Right lobe of liver (tissue), 6 donors: ENCODE results near the gene ASB1. TPM values are rescaled to one million over a fixed set of nuclear protein-coding genes. Genes with fewer than 3 reads are reported as not detected.

Source experiments
- ATAC-seq, 4 donors: fragments of 200-7000 bp; cut with Tn5 transposase; one replicate each; pipeline ENCODE4 v1.9.1; 2020; ENCODE audit warnings: mild to moderate bottlenecking in 4 of 4, moderate library complexity in 4 of 4
- DNase-seq, 3 donors: peaks; one replicate each; pipeline ENCODE4 v3.0.0-alpha.2; 2020
- H3K27ac ChIP-seq, 3 donors: fragments of 200-600 bp; one replicate each; pipeline ENCODE4 v1.8.0; 2022
- H3K27me3 ChIP-seq, 2 donors: fragments of 200-600 bp; one replicate each; pipeline ENCODE4 v1.8.0; 2022
- H3K36me3 ChIP-seq, 4 donors: fragments of 200-600 bp; sonication (generic) in 1 of 4; one replicate each; pipeline versions ENCODE4 v1.5.1 to v1.8.0; 2017 to 2022; ENCODE audit warnings: control low read depth in 1 of 4
- H3K4me1 ChIP-seq, 4 donors: fragments of 200-600 bp; sonication (generic) in 1 of 4; one replicate each; pipeline versions ENCODE4 v1.5.1 to v1.8.0; 2017 to 2022; ENCODE audit warnings: control low read depth in 1 of 4
- H3K4me3 ChIP-seq, 3 donors: fragments of 200-600 bp; one replicate each; pipeline ENCODE4 v1.8.0; 2022
- H3K9me3 ChIP-seq, 4 donors: fragments of 200-600 bp; sonication (generic) in 1 of 4; one replicate each; pipeline versions ENCODE4 v1.5.1 to v1.8.0; 2017 to 2022; ENCODE audit warnings: control low read depth in 1 of 4
- CTCF ChIP-seq, 4 donors: fragments of 200-600 bp in 3 of 4; fragments of 450-650 bp in 1 of 4; IDR thresholded peaks; one replicate each; pipeline versions ENCODE4 v1.5.1 to v1.8.0; 2016 to 2022; ENCODE audit warnings: antibody characterized with exemption in 4 of 4, mild to moderate bottlenecking in 2 of 4
- POLR2A ChIP-seq: fragments of 450-650 bp; IDR thresholded peaks from one replicate; pipeline ENCODE4 v1.6.1; 2017; ENCODE audit warnings: antibody characterized with exemption, mild to moderate bottlenecking
- WGBS: methylation state at CpG from one replicate; pipeline ENCODE4 v1.1.6; 2018; ENCODE audit warnings: low coverage, low lambda C conversion rate; ENCODE audit not compliant: insufficient coverage; ENCODE audit errors: missing lambda C conversion rate; 5-methylcytosine and 5-hydroxymethylcytosine counted together
- intact Hi-C, 2 donors: fragments of 100-400 bp; cut with DNase I; formaldehyde crosslinking; loops; one replicate each; pipeline versions ENCODE4 v1.11.2 to v1.14.1; 2022
- total RNA-seq, 6 experiments: library from RNA; depleted of rRNA in 2 of 6; stranded (reverse); fragments of >200 nt in 2 of 6; fragmentation: NEBNext Ultra II Directional in 3 of 6; extraction: Animal tissue kit (Norgen Biotek cat#: 25700) in 3 of 6; gene quantifications; one replicate each; pipeline versions ENCODE4 v1.1.0 to v1.2.4, GENCODE V29; 2016 to 2023
- donor health status: DM: no; HTN: yes; CAD: no.
- donor health status: DM: no; HTN: no; CAD: no.
- donor health status: DM: no; HTN: no; CAD: no.
- donor health status: DM: no; HTN: yes; CAD: no.
- donor health status: DM: no; HTN: yes; CAD: no.

The ASB1 gene
- total RNA-seq, 6 experiments from 2014 or later: 6.3 to 18.2 (median 8.4) TPM

GRCh38 chr2:238476258-238476657, 49.5 kb downstream of the ASB1 start:
- Histone ChIP-seq H3K27ac (no peak overlapping the region), H3K4me3 (no peak overlapping the region), H3K9me3 (no peaks in the 10 kb centered on the region), H3K36me3 (no peaks in the 10 kb centered on the region), H3K4me1 (no peaks in the 10 kb centered on the region), H3K27me3 (no peaks in the 10 kb centered on the region)
- TF ChIP-seq POLR2A (no peak), CTCF (IDR thresholded peaks at IDR 0.05) (no peak)
- ATAC-seq (no peak), DNase-seq (no peak)
- intact Hi-C loops: no loop called here
- WGBS: 91% methylated on average over 5 of the region's 5 CpGs

- Histone ChIP-seq H3K27me3 (no peaks in the 10 kb centered on the region), H3K9me3 (no peaks in the 10 kb centered on the region), H3K4me3 (no peak overlapping the region), H3K27ac (no peak overlapping the region), H3K36me3 (no peaks in the 10 kb centered on the region), H3K4me1 (no peaks in the 10 kb centered on the region)
- intact Hi-C loops: no loop called here
- no peak for DNase-seq
- 85% methylated on average over 4 of the region's 4 CpGs for WGBS
- TF ChIP-seq POLR2A (no peak), CTCF (IDR thresholded peaks at IDR 0.05) (no peak)
- no peak for ATAC-seq
Observed at GRCh38 chr2:238478216-238478615, 51.5 kb downstream of the ASB1 start.

DNA sequence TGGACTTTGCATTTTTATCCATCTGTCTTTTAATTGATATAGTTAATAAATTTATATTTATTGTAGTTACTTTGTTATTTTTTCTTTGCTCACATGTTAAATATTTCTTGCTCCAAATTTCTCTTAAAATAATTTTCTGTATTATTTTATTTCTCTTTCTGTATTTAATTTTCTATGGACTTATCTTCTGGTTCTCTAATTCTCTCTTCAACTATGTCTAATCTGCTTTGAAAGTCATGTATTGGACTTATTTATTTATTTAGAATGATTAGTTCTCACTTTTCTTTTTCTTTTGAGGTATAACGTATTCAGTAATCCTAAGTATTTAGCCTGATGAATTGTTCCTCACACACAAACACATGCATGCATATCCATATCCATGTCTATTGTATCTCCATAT, 53.1 kb downstream of the ASB1 start:
- Histone ChIP-seq H3K9me3 (no peaks in the 10 kb centered on the region), H3K27ac (no peak overlapping the region), H3K36me3 (no peaks in the 10 kb centered on the region), H3K4me3 (no peak overlapping the region), H3K27me3 (no peaks in the 10 kb centered on the region), H3K4me1 (no peaks in the 10 kb centered on the region)
- WGBS: 80% methylated on average over 1 of the region's 1 CpG
- no peak for DNase-seq
- TF ChIP-seq CTCF (IDR thresholded peaks at IDR 0.05) (no peak), POLR2A (no peak)
- intact Hi-C loops: no loop called here
- no peak for ATAC-seq

- TF ChIP-seq CTCF (IDR thresholded peaks at IDR 0.05) (no peak), POLR2A (no peak)
- WGBS: 90% methylated on average over 6 of the region's 6 CpGs
- H3K27me3 ChIP-seq: no peaks in the 10 kb centered on the region
- no peaks in the 10 kb centered on the region for H3K4me1 ChIP-seq
- DNase-seq (no peak), ATAC-seq (no peak)
- no peaks in the 10 kb centered on the region for H3K36me3 ChIP-seq
- H3K27ac ChIP-seq: no peak overlapping the region
- no peaks in the 10 kb centered on the region for H3K9me3 ChIP-seq
- no peak overlapping the region for H3K4me3 ChIP-seq
- intact Hi-C loops: no loop called here
Observed at GRCh38 chr2:238483021-238483420, 56.3 kb downstream of the ASB1 start.

GRCh38 chr2:238483656-238484055, 56.9 kb downstream of the ASB1 start:
- TF ChIP-seq CTCF (IDR thresholded peaks at IDR 0.05): no peak
- no peak for TF ChIP-seq POLR2A
- DNase-seq: no peak
- WGBS: 74% methylated on average over 8 of the region's 8 CpGs

More at GRCh38 chr2:238483656-238484055, 56.9 kb downstream of the ASB1 start:
- H3K9me3 ChIP-seq: no peaks in the 10 kb centered on the region
- no peak overlapping the region for H3K4me3 ChIP-seq
- H3K27ac ChIP-seq: no peak overlapping the region
- intact Hi-C loops: no loop called here
- no peaks in the 10 kb centered on the region for H3K27me3 ChIP-seq
- H3K36me3 ChIP-seq: no peaks in the 10 kb centered on the region
- H3K4me1 ChIP-seq: no peaks in the 10 kb centered on the region
- ATAC-seq: no peak
